GM19397 (cell line): Measurements from ENCODE around the gene RASD1.
"Not testable (repeated sequence)": the region's sequence is repeated elsewhere in the genome, so short reads cannot be mapped to it uniquely, and the experiment has no call there.

Experiments used
- ATAC-seq: cut with Tn5 transposase; IDR thresholded peaks from one replicate; pipeline ENCODE4 v1.9.1; 2021; ENCODE audit warnings: mild to moderate bottlenecking, moderate library complexity; ENCODE audit not compliant: unreplicated experiment

RASD1 gene

GRCh38 chr17:17474341-17474740, 21.9 kb downstream of the RASD1 start:
- no peak for ATAC-seq

- ATAC-seq = no peak
These were observed 23.8 kb downstream of the RASD1 start for GRCh38 chr17:17472333-17472920.

- ATAC-seq = no peak
These were observed 26.2 kb downstream of the RASD1 start for GRCh38 chr17:17469996-17470395.

- ATAC-seq = no peak
These were observed 26.8 kb downstream of the RASD1 start for GRCh38 chr17:17469358-17469757.

GRCh38 chr17:17468217-17469010, 27.8 kb downstream of the RASD1 start:
- ATAC-seq = no peak

- no peak for ATAC-seq
These were observed 28.5 kb downstream of the RASD1 start for GRCh38 chr17:17467720-17468119.

GRCh38 chr17:17467016-17467415, 29.2 kb downstream of the RASD1 start:
- no peak for ATAC-seq

- no peak for ATAC-seq
These were observed 29.7 kb downstream of the RASD1 start for GRCh38 chr17:17466511-17466910.

- not testable (repeated sequence) for ATAC-seq
These were observed 30.3 kb downstream of the RASD1 start for GRCh38 chr17:17465878-17466277.

- ATAC-seq = no peak
These were observed 32.4 kb downstream of the RASD1 start for GRCh38 chr17:17463821-17464220.

GRCh38 chr17:17462048-17462824, 34.0 kb downstream of the RASD1 start:
- ATAC-seq = no peak

- ATAC-seq = no peak
These were observed 36.2 kb downstream of the RASD1 start for GRCh38 chr17:17460038-17460437.

- ATAC-seq = no peak
These were observed 38.5 kb downstream of the RASD1 start for GRCh38 chr17:17457680-17458079.

GRCh38 chr17:17456251-17456650, 39.9 kb downstream of the RASD1 start:
- no peak for ATAC-seq

- ATAC-seq = no peak
These were observed 41.0 kb downstream of the RASD1 start for GRCh38 chr17:17455173-17455572.

GRCh38 chr17:17454700-17455099, 41.5 kb downstream of the RASD1 start:
- not testable (repeated sequence) for ATAC-seq

GRCh38 chr17:17454276-17454675, 41.9 kb downstream of the RASD1 start:
- ATAC-seq = no peak

GRCh38 chr17:17453088-17453487, 43.1 kb downstream of the RASD1 start:
- no peak for ATAC-seq

- ATAC-seq = no peak
These were observed 47.5 kb downstream of the RASD1 start for GRCh38 chr17:17448723-17449122.

GRCh38 chr17:17448076-17448475, 48.1 kb downstream of the RASD1 start:
- ATAC-seq = no peak

- no peak for ATAC-seq
These were observed 48.9 kb downstream of the RASD1 start for GRCh38 chr17:17447264-17447663.

GRCh38 chr17:17446666-17447155, 49.5 kb downstream of the RASD1 start:
- no peak for ATAC-seq
